ENCODE data around the gene SDSL. TPM values are rescaled to one million over a fixed set of nuclear protein-coding genes. Genes with fewer than 3 reads are reported as not detected.

SDSL gene
- total RNA-seq, 1 donor from 2014 or later = 17.4 TPM

GRCh38 chr12:113396828-113397496, 25.2 kb upstream of the SDSL start:
- DNase-seq (ENCODE audit: low spot score) = no peak

- no peak for DNase-seq (ENCODE audit: low spot score)
Observed at GRCh38 chr12:113397497-113398197, 24.5 kb upstream of the SDSL start.

GRCh38 chr12:113398346-113399290, 23.6 kb upstream of the SDSL start:
- DNase-seq (ENCODE audit: low spot score) = no peak

- DNase-seq (ENCODE audit: low spot score) = no peak
Observed at GRCh38 chr12:113399490-113399889, 22.7 kb upstream of the SDSL start.

GRCh38 chr12:113400362-113400761, 21.8 kb upstream of the SDSL start:
- no peak for DNase-seq (ENCODE audit: low spot score)

- no peak for DNase-seq (ENCODE audit: low spot score)
Observed at GRCh38 chr12:113401066-113402000, 20.8 kb upstream of the SDSL start.

GRCh38 chr12:113402586-113403260, 19.5 kb upstream of the SDSL start:
- DNase-seq (ENCODE audit: low spot score) = no peak

GRCh38 chr12:113403435-113404415, 18.5 kb upstream of the SDSL start, which contains the start of gene SDS:
Gene SDS, minus strand, starts transcription at chr12:113403887. Its CDS starts 4,179 bp downstream, at chr12:113399708.
- no peak for DNase-seq (ENCODE audit: low spot score)

GRCh38 chr12:113405694-113406093, 16.5 kb upstream of the SDSL start:
- DNase-seq (ENCODE audit: low spot score) = no peak

- no peak for DNase-seq (ENCODE audit: low spot score)
Observed at GRCh38 chr12:113407931-113408600, 14.1 kb upstream of the SDSL start.

- DNase-seq (ENCODE audit: low spot score) = no peak
Observed at GRCh38 chr12:113408756-113409298, 13.4 kb upstream of the SDSL start.

- DNase-seq (ENCODE audit: low spot score) = no peak
Observed at GRCh38 chr12:113409462-113410124, 12.6 kb upstream of the SDSL start.

- DNase-seq (ENCODE audit: low spot score) = no peak
Observed at GRCh38 chr12:113413488-113413939, 8.7 kb upstream of the SDSL start.

- no peak for DNase-seq (ENCODE audit: low spot score)
Observed at GRCh38 chr12:113414519-113415038, 7.6 kb upstream of the SDSL start.

- no peak for DNase-seq (ENCODE audit: low spot score)
Observed at GRCh38 chr12:113416091-113416754, 6.0 kb upstream of the SDSL start.

GRCh38 chr12:113418213-113418879, 3.8 kb upstream of the SDSL start:
- no peak for DNase-seq (ENCODE audit: low spot score)
